Smooth muscle cell (in vitro differentiated cells): ENCODE data around the gene XPNPEP1. TPM values are rescaled to one million over a fixed set of nuclear protein-coding genes. Genes with fewer than 3 reads are reported as not detected.

Source experiments
- DNase-seq: peaks from one replicate; lab custom pipeline; 2025; ENCODE audit not compliant: unreplicated experiment; lab: John Stamatoyannopoulos, UW
- H2AFZ ChIP-seq: fragments of 200-600 bp; sonication (generic); 2 replicates; pipeline ENCODE4 v1.6.0; 2016; ENCODE audit warnings: antibody characterized with exemption, low read depth, mild to moderate bottlenecking
- H3F3A ChIP-seq: fragments of 200-600 bp; sonication (generic); 2 replicates; pipeline ENCODE4 v1.6.0; 2017; ENCODE audit warnings: antibody characterized with exemption, low read depth
- H3K27ac ChIP-seq: fragments of 200-600 bp; sonication (generic); 2 replicates; pipeline ENCODE4 v1.5.1; 2016; ENCODE audit warnings: low read depth, mild to moderate bottlenecking
- H3K27me3 ChIP-seq: fragments of 200-600 bp; sonication (generic); 2 replicates; pipeline ENCODE4 v1.6.1; 2016; ENCODE audit warnings: low read depth, mild to moderate bottlenecking
- H3K36me3 ChIP-seq: fragments of 200-600 bp; sonication (generic); 2 replicates; pipeline ENCODE4 v1.5.1; 2016; ENCODE audit warnings: low read depth
- H3K4me1 ChIP-seq: fragments of 200-600 bp; sonication (generic); 2 replicates; pipeline ENCODE4 v1.5.1; 2016; ENCODE audit warnings: low read depth
- H3K4me2 ChIP-seq: fragments of 200-600 bp; sonication (generic); 2 replicates; pipeline ENCODE4 v1.6.0; 2016; ENCODE audit warnings: mild to moderate bottlenecking
- H3K4me3 ChIP-seq: fragments of 200-600 bp; sonication (generic); 2 replicates; pipeline ENCODE4 v1.5.1; 2016; ENCODE audit warnings: mild to moderate bottlenecking
- H3K79me2 ChIP-seq: fragments of 200-600 bp; sonication (generic); 2 replicates; pipeline ENCODE4 v1.6.0; 2016; ENCODE audit warnings: low read depth, mild to moderate bottlenecking
- H3K9ac ChIP-seq: fragments of 200-600 bp; sonication (generic); 2 replicates; pipeline ENCODE4 v1.6.0; 2016; ENCODE audit warnings: low read depth
- H3K9me3 ChIP-seq: fragments of 200-600 bp; sonication (generic); replicated peaks from 2 replicates; pipeline ENCODE4 v1.5.1; 2016; ENCODE audit warnings: low read depth
- H4K20me1 ChIP-seq: fragments of 200-600 bp; sonication (generic); 2 replicates; pipeline ENCODE4 v1.6.0; 2016; ENCODE audit warnings: low read depth
- CTCF ChIP-seq: fragments of 200-600 bp; sonication (generic); IDR thresholded peaks from 2 replicates; pipeline ENCODE4 v1.5.1; 2017; ENCODE audit warnings: borderline replicate concordance, mild to moderate bottlenecking, antibody characterized with exemption; ENCODE audit not compliant: insufficient read depth, poor library complexity, severe bottlenecking
- WGBS: methylation state at CpG from one replicate; pipeline ENCODE4 v1.1.7; 2016; ENCODE audit warnings: low lambda C conversion rate; 5-methylcytosine and 5-hydroxymethylcytosine counted together
- polyA plus RNA-seq: library from polyadenylated mRNA; unstranded; fragments of >200 nt; fragmentation: Nextera tagmentation; extraction: Ambion mirVana; gene quantifications from 2 replicates; pipeline ENCODE4 v1.2.1, GENCODE V29; 2016
- total RNA-seq: library from RNA; depleted of rRNA; stranded (reverse); fragments of >200 nt; gene quantifications from 2 replicates; pipeline ENCODE4 v1.2.3, GENCODE V29; 2014

Gene XPNPEP1
- total and polyA plus RNA-seq, 2 experiments from 2014 or later: 63.0 to 147 TPM

GRCh38 chr10:109924967-109925620 is 1.8 kb upstream of the XPNPEP1 start:
- TF ChIP-seq CTCF: no peak
- H4K20me1 ChIP-seq: no peaks in the 10 kb centered on the region
- H3K9ac ChIP-seq: no peak overlapping the region
- H2AFZ ChIP-seq: no peak overlapping the region
- peaks cover 12% of the 10 kb centered on the region for H3K4me1 ChIP-seq
- peaks cover 30% of the 10 kb centered on the region for H3K79me2 ChIP-seq
- no peaks in the 10 kb centered on the region for H3F3A ChIP-seq
- H3K4me2 ChIP-seq: no peak overlapping the region
- H3K27me3 ChIP-seq: no peaks in the 10 kb centered on the region
- no peak overlapping the region for H3K4me3 ChIP-seq
- WGBS: 66% methylated on average over 5 of the region's 5 CpGs
- no peaks in the 10 kb centered on the region for H3K9me3 ChIP-seq
- no peak overlapping the region for H3K27ac ChIP-seq
- no peaks in the 10 kb centered on the region for H3K36me3 ChIP-seq
- no peak for DNase-seq

GRCh38 chr10:109924087-109924486 is 776 bp upstream of the XPNPEP1 start:
- Histone ChIP-seq H3K4me2 (peak overlapping the region; percentile 83), H3K27me3 (no peaks in the 10 kb centered on the region), H2AFZ (no peak overlapping the region)

GRCh38 chr10:109922358-109922975 is 844 bp downstream of the XPNPEP1 start:
- 29% methylated on average over 7 of the region's 7 CpGs for WGBS
- peak overlapping the region; percentile 94 for H3K9ac ChIP-seq
- no peaks in the 10 kb centered on the region for H3K27me3 ChIP-seq
- no peak for TF ChIP-seq CTCF
- no peak for DNase-seq
- no peaks in the 10 kb centered on the region for H3K36me3 ChIP-seq
- H3K4me3 ChIP-seq: peak overlapping the region; percentile 83
- peak overlapping the region; percentile 65 for H2AFZ ChIP-seq
- H3K9me3 ChIP-seq: no peaks in the 10 kb centered on the region
- peak overlapping the region; percentile 83 for H3K27ac ChIP-seq
- no peaks in the 10 kb centered on the region for H3F3A ChIP-seq
- H3K4me2 ChIP-seq: peak overlapping the region; percentile 96
- H4K20me1 ChIP-seq: peaks cover 7% of the 10 kb centered on the region
- H3K4me1 ChIP-seq: peaks cover 12% of the 10 kb centered on the region
- H3K79me2 ChIP-seq: peaks cover 56% of the 10 kb centered on the region

More at GRCh38 chr10:109924087-109924486, 776 bp upstream of the XPNPEP1 start:
- Histone ChIP-seq H3K9ac (no peak overlapping the region), H3F3A (no peaks in the 10 kb centered on the region), H3K9me3 (no peaks in the 10 kb centered on the region), H3K27ac (no peak overlapping the region), H3K4me3 (peak overlapping the region; percentile 83), H3K79me2 (peaks cover 40% of the 10 kb centered on the region), H4K20me1 (no peaks in the 10 kb centered on the region), H3K4me1 (peaks cover 12% of the 10 kb centered on the region), H3K36me3 (no peaks in the 10 kb centered on the region)
- no peak for TF ChIP-seq CTCF
- no peak for DNase-seq
- 98% methylated on average over 7 of the region's 7 CpGs for WGBS
